HepG2 (cell line): ENCODE measurements around the gene INKA1. TPM values are rescaled to one million over a fixed set of nuclear protein-coding genes. Genes with fewer than 3 reads are reported as not detected.

ENCODE experiments used
- ATAC-seq: fragments of 200-7000 bp; cut with Tn5 transposase; 3 replicates; pipeline ENCODE4 v1.9.1; 2020; ENCODE audit warnings: mild to moderate bottlenecking, moderate library complexity
- BruUV-seq: library from RNA; stranded (reverse); fragments of 400-500 nt; replicated peaks from 2 replicates; lab custom pipeline; 2021; lab: Mats Ljungman, UMichigan
- CTCF ChIA-PET: fragments of 300-600 bp; formaldehyde crosslinking; extraction: SDS; loops from one replicate; lab custom pipeline; 2021; ENCODE audit warnings: low total read pairs, inconsistent platforms, low intra/inter-chr PET ratio; lab: Yijun Ruan, JAX
- POLR2A ChIA-PET: fragments of 350-600 bp; sonication (Branson Sonifier 250); formaldehyde crosslinking; loops from one replicate; lab custom pipeline; 2020; ENCODE audit warnings: antibody characterized with exemption, inconsistent platforms; lab: Yijun Ruan, JAX
- DNase-seq: peaks from one replicate; pipeline ENCODE4 v3.0.0-alpha.2; 2015; ENCODE audit warnings: low spot score
- FAIRE-seq: peaks from 3 replicates; lab custom pipeline; 2011; peaks lifted over from hg19 to GRCh38; lab: Jason Lieb, UNC
- H2AFZ ChIP-seq: one replicate; pipeline ENCODE4 v1.6.1; 2011; ENCODE audit warnings: low read length, inconsistent platforms
- H3K27ac ChIP-seq: fragments of 300-600 bp; 3 replicates; pipeline ENCODE4 v1.8.0; 2011; ENCODE audit warnings: mixed run types, mild to moderate bottlenecking, mixed read lengths, low read length, inconsistent platforms; ENCODE audit not compliant: insufficient read depth; ENCODE audit errors: extremely low read length
- H3K27me3 ChIP-seq, 2 experiments: fragments of 200-600 bp in 1 of 2; 2 replicates in 1 of 2; 3 replicates in 1 of 2; pipeline versions ENCODE4 v1.6.0 to v1.8.0; 2011; ENCODE audit warnings: low read length in 2 of 2, mild to moderate bottlenecking in 2 of 2, moderate library complexity in 2 of 2, inconsistent platforms in 1 of 2; ENCODE audit not compliant: insufficient read depth in 2 of 2, control insufficient read depth in 1 of 2
- H3K36me3 ChIP-seq, 2 experiments: fragments of 200-600 bp in 1 of 2; replicated peaks in 1 of 2; 2 replicates in 1 of 2; 3 replicates in 1 of 2; pipeline versions ENCODE4 v1.5.1 to v1.8.0; 2011; ENCODE audit warnings: low read length in 2 of 2, inconsistent platforms in 1 of 2; ENCODE audit not compliant: insufficient read depth in 2 of 2, control insufficient read depth in 1 of 2
- H3K4me1 ChIP-seq: 2 replicates; pipeline ENCODE4 v1.5.1; 2012; ENCODE audit warnings: low read length, inconsistent platforms; ENCODE audit not compliant: insufficient read depth
- H3K4me2 ChIP-seq: 2 replicates; pipeline ENCODE4 v1.6.0; 2011; ENCODE audit warnings: low read depth, low read length, inconsistent platforms
- H3K4me3 ChIP-seq, 3 experiments: fragments of 200-600 bp in 1 of 3; sonication (generic), shearing (Covaris generic) in 1 of 3; replicated peaks in 1 of 3; 2 replicates each; pipeline ENCODE4 v1.5.1; 2011 to 2016; ENCODE audit warnings: low read length in 3 of 3, inconsistent platforms in 2 of 3, low read depth in 2 of 3, mild to moderate bottlenecking in 2 of 3, control low read depth in 1 of 3, mixed read lengths in 1 of 3; ENCODE audit not compliant: insufficient read depth in 1 of 3
- H3K79me2 ChIP-seq: one replicate; pipeline ENCODE4 v1.6.1; 2011; ENCODE audit warnings: low read length, inconsistent platforms; ENCODE audit not compliant: insufficient read depth
- H3K9ac ChIP-seq: 2 replicates; pipeline ENCODE4 v1.6.0; 2011; ENCODE audit warnings: mild to moderate bottlenecking, low read depth, low read length, inconsistent platforms; ENCODE audit not compliant: insufficient read depth
- H3K9me3 ChIP-seq: 2 replicates; pipeline ENCODE4 v1.5.1; 2012; ENCODE audit warnings: mild to moderate bottlenecking, low read length
- H4K20me1 ChIP-seq: 2 replicates; pipeline ENCODE4 v1.6.0; 2011; ENCODE audit warnings: inconsistent platforms, mild to moderate bottlenecking, low read length, moderate library complexity; ENCODE audit not compliant: insufficient read depth
- ERF ChIP-seq: IDR thresholded peaks from 2 replicates; pipeline ENCODE4 v1.6.1; 2018; ENCODE audit warnings: missing biosample characterization, missing genetic modification reagents
- FOSL2 ChIP-seq: sonication (generic); formaldehyde crosslinking; IDR thresholded peaks from 2 replicates; pipeline ENCODE4 v1.4.0; 2020; ENCODE audit warnings: missing genetic modification reagents
- KLF11 ChIP-seq: IDR thresholded peaks from 2 replicates; pipeline ENCODE4 v1.6.1; 2016; ENCODE audit warnings: missing compliant biosample characterization
- PBX3 ChIP-seq: sonication (generic); formaldehyde crosslinking; IDR thresholded peaks from 2 replicates; pipeline ENCODE4 v1.8.1; 2023; ENCODE audit warnings: missing genetic modification reagents, inconsistent platforms, borderline replicate concordance
- RFX5 ChIP-seq: IDR thresholded peaks from 2 replicates; pipeline ENCODE4 v1.6.1; 2011; ENCODE audit warnings: low read depth, low read length, improper control_type of control experiment
- ZNF510 ChIP-seq: sonication (generic); formaldehyde crosslinking; IDR thresholded peaks from 2 replicates; pipeline ENCODE4 v1.4.0; 2020; ENCODE audit warnings: low read depth, mild to moderate bottlenecking, missing genetic modification reagents
- WGBS: methylation state at CpG from one replicate; pipeline ENCODE4 v1.1.6; 2017; ENCODE audit warnings: low lambda C conversion rate; 5-methylcytosine and 5-hydroxymethylcytosine counted together
- in situ Hi-C: cut with HindIII; loops from 2 replicates; pipeline ENCODE4 v1.10.0; 2017; ENCODE audit warnings: low pct_unique_long_range_greater_than_20kb; ENCODE audit not compliant: extremely low pct_ligation_motif_present
- intact Hi-C: fragments of 100-400 bp; cut with micrococcal nuclease; formaldehyde crosslinking; loops from one replicate; pipeline ENCODE4 v1.10.0; 2022; ENCODE audit not compliant: unreplicated experiment
- polyA plus RNA-seq, 8 experiments: library from polyadenylated mRNA; depleted of rRNA in 3 of 8; stranded (reverse) in 7 of 8; unstranded in 1 of 8; fragments of >200 nt; fragmentation: Illumina TruSeq in 4 of 8; extraction: Trizol in 4 of 8; gene quantifications; 2 replicates each; pipeline versions ENCODE4 v1.2.1 to v1.2.3, GENCODE V29; 2011 to 2016; ENCODE audit warnings: low read depth in 4 of 8, missing spikeins in 1 of 8, mixed read lengths in 1 of 8; ENCODE audit not compliant: insufficient read depth in 1 of 8
- total RNA-seq, 5 experiments: library from RNA; depleted of rRNA; stranded (reverse); fragments of >200 nt; fragmentation: Illumina TruSeq; extraction: Trizol; gene quantifications; 2 replicates each; pipeline ENCODE4 v1.2.3, GENCODE V29; 2016; ENCODE audit warnings: low read depth in 1 of 5
- TF ChIP-seq, protein P1 (sequence below): sonication (generic); formaldehyde crosslinking; IDR thresholded peaks from 2 replicates; pipeline ENCODE4 v1.4.0; 2020; ENCODE audit warnings: missing genetic modification reagents, borderline replicate concordance

INKA1 gene
- total and polyA plus RNA-seq, 2 of the 13 experiments (the other 11 are each of a cell fraction or from before 2014, with no cell fraction given), result 0.22 to 0.41 TPM

GRCh38 chr3:49799761-49800160 is 3.3 kb upstream of the INKA1 start, which contains the start of gene CDHR4:
CDHR4 (minus strand) TSS chr3:49799873; CDS start chr3:49799812, 61 bp downstream.
- FAIRE-seq, result no peak
- ATAC-seq, result no peak
- DNase-seq, result peak; percentile 44
- peaks cover 1 to 12% of the 10 kb centered on the region in 2 experiments; a peak in 4 of 5 replicates for H3K27me3 ChIP-seq
- H3K9ac ChIP-seq, result 0 out of 2 replicates have a peak within 1 kb of the TSS, but pooled peaks have one; percentile 25
- ChIA-PET POLR2A (interaction anchor here (2.6 kb wide), 1 partner anchor 14 kb away, joined by 11 read pairs; the partner anchor contains the start of gene IP6K1), CTCF (no interaction called here)
- in situ Hi-C loops (loop anchor here (10.0 kb wide), 1 partner anchor 105 kb away; the partner anchor contains the start of gene MST1R), intact Hi-C loops (no loop called here)
- H3K4me1 ChIP-seq, result peaks cover 61% of the 10 kb centered on the region
- no peaks in the 10 kb centered on the region for H3K9me3 ChIP-seq
- BruUV-seq, result no TSS peak
- H3K79me2 ChIP-seq, result no peaks in the 10 kb centered on the region
- no peak within 1 kb of the TSS for H2AFZ ChIP-seq
- no peaks in the 10 kb centered on the region for H3K36me3 ChIP-seq
- 0% methylated on average over 2 of the region's 4 CpGs for WGBS
- no peak within 1 kb of the TSS for H3K4me3 ChIP-seq
- peak within 1 kb of the TSS; percentile 41 for H3K4me2 ChIP-seq
- TF ChIP-seq ZNF510 (no peak), FOSL2 (CRISPR knock-in tag) (peak; percentile 70), RFX5 (0 out of 2 replicates have a peak, but pooled peaks have one; percentile 17), PBX3 (CRISPR knock-in tag) (no peak), ERF (CRISPR knock-in tag) (no peak), KLF11 (CRISPR knock-in tag) (no peak)
- TF ChIP-seq, protein P1, sequence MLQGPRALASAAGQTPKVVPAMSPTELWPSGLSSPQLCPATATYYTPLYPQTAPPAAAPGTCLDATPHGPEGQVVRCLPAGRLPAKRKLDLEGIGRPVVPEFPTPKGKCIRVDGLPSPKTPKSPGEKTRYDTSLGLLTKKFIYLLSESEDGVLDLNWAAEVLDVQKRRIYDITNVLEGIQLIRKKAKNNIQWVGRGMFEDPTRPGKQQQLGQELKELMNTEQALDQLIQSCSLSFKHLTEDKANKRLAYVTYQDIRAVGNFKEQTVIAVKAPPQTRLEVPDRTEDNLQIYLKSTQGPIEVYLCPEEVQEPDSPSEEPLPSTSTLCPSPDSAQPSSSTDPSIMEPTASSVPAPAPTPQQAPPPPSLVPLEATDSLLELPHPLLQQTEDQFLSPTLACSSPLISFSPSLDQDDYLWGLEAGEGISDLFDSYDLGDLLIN (CRISPR knock-in tag), result no peak
- no peaks in the 10 kb centered on the region for H4K20me1 ChIP-seq
- H3K27ac ChIP-seq, result no peak within 1 kb of the TSS
